Femur (tissue), 1 donor: ENCODE results near the gene SPATA16.
A peak's percentile ranks its signal among the peaks of the same experiment; 100 is the strongest.
"Not testable (repeated sequence)": the region's sequence is repeated elsewhere in the genome, so short reads cannot be mapped to it uniquely, and the experiment has no call there.

Source experiments
- DNase-seq: peaks from one replicate; pipeline ENCODE4 v3.0.0-alpha.2; 2017

The SPATA16 gene

GRCh38 chr3:172931746-172932285, 209.2 kb downstream of the SPATA16 start:
- DNase-seq: no peak

- no peak for DNase-seq
Observed at GRCh38 chr3:172929451-172929850, 211.6 kb downstream of the SPATA16 start.

GRCh38 chr3:172924546-172924945, 216.5 kb downstream of the SPATA16 start:
- no peak for DNase-seq

GRCh38 chr3:172919297-172919683, 221.7 kb downstream of the SPATA16 start:
- no peak for DNase-seq

- DNase-seq: no peak
Observed at GRCh38 chr3:172918568-172919296, 222.3 kb downstream of the SPATA16 start.

GRCh38 chr3:172918165-172918564, 222.9 kb downstream of the SPATA16 start:
- no peak for DNase-seq

- DNase-seq: no peak
Observed at GRCh38 chr3:172915911-172916514, 225.0 kb downstream of the SPATA16 start.

GRCh38 chr3:172914854-172915253, 226.2 kb downstream of the SPATA16 start:
- no peak for DNase-seq

GRCh38 chr3:172913911-172914655, 227.0 kb downstream of the SPATA16 start:
- DNase-seq: no peak

GRCh38 chr3:172911142-172911541, 229.9 kb downstream of the SPATA16 start:
- no peak for DNase-seq

GRCh38 chr3:172908771-172909270, 232.2 kb downstream of the SPATA16 start:
- no peak for DNase-seq

- DNase-seq: no peak
Observed at GRCh38 chr3:172905451-172905850, 235.6 kb downstream of the SPATA16 start.

GRCh38 chr3:172904711-172905373, 236.2 kb downstream of the SPATA16 start:
- peak; percentile 21 for DNase-seq

- DNase-seq: no peak
Observed at GRCh38 chr3:172903642-172904320, 237.3 kb downstream of the SPATA16 start.

GRCh38 chr3:172892158-172892557, 248.9 kb downstream of the SPATA16 start:
- DNase-seq: no peak

- DNase-seq: no peak
Observed at GRCh38 chr3:172885704-172886103, 255.3 kb downstream of the SPATA16 start.

- DNase-seq: no peak
Observed at GRCh38 chr3:172882563-172882962, 258.5 kb downstream of the SPATA16 start.

GRCh38 chr3:172879381-172879780, 261.7 kb downstream of the SPATA16 start:
- not testable (repeated sequence) for DNase-seq

- DNase-seq: no peak
Observed at GRCh38 chr3:172877011-172877410, 264.0 kb downstream of the SPATA16 start.

- no peak for DNase-seq
Observed at GRCh38 chr3:172876297-172876696, 264.7 kb downstream of the SPATA16 start.

- DNase-seq: no peak
Observed at GRCh38 chr3:172875039-172875438, 266.0 kb downstream of the SPATA16 start.
